Measurements from ENCODE around the gene UPK1A.

- no peak for TF ChIP-seq CTCF (IDR thresholded peaks at IDR 0.05; ENCODE audit: low read depth, low read length)
- peak; percentile 80 for TF ChIP-seq MAX (IDR thresholded peaks at IDR 0.05; ENCODE audit: low read depth, low read length)
Measured at GRCh38 chr19:35715981-35716800, 49.9 kb downstream of the UPK1A start.

All from NB4 (cell line).